ENCODE results near the gene C4B.
"Not testable (repeated sequence)": the region's sequence is repeated elsewhere in the genome, so short reads cannot be mapped to it uniquely, and the experiment has no call there.

Gene C4B

GRCh38 chr6:32009537-32009936 is 5.1 kb upstream of the C4B start:
- not testable (repeated sequence) for H3K4me3 ChIP-seq (ENCODE audit: low read length)

- not testable (repeated sequence) for H3K4me3 ChIP-seq (ENCODE audit: low read length)
Observed at GRCh38 chr6:32010856-32011530, 3.6 kb upstream of the C4B start.

GRCh38 chr6:32012941-32013617 is 1.5 kb upstream of the C4B start:
- not testable (repeated sequence) for H3K4me3 ChIP-seq (ENCODE audit: low read length)

- H3K4me3 ChIP-seq (ENCODE audit: low read length): not testable (repeated sequence)
Observed at GRCh38 chr6:32013738-32014137, 857 bp upstream of the C4B start.

GRCh38 chr6:32022100-32022499 is 7.5 kb downstream of the C4B start:
- not testable (repeated sequence) for H3K4me3 ChIP-seq (ENCODE audit: low read length)

GRCh38 chr6:32028631-32029030 is 14.0 kb downstream of the C4B start:
- not testable (repeated sequence) for H3K4me3 ChIP-seq (ENCODE audit: low read length)

- H3K4me3 ChIP-seq (ENCODE audit: low read length): not testable (repeated sequence)
Observed at GRCh38 chr6:32029553-32029952, 15.0 kb downstream of the C4B start.

- not testable (repeated sequence) for H3K4me3 ChIP-seq (ENCODE audit: low read length)
Observed at GRCh38 chr6:32035283-32036013, 20.9 kb downstream of the C4B start.

GRCh38 chr6:32037136-32037535 is 22.5 kb downstream of the C4B start:
- H3K4me3 ChIP-seq (ENCODE audit: low read length): not testable (repeated sequence)

GRCh38 chr6:32037598-32038524 is 23.3 kb downstream of the C4B start, which contains the start of gene CYP21A2:
TSS of gene CYP21A2 (plus strand) at chr6:32038415. CDS start at chr6:32038423, 8 bp downstream.
- not testable (repeated sequence) for H3K4me3 ChIP-seq (ENCODE audit: low read length)

- not testable (repeated sequence) for H3K4me3 ChIP-seq (ENCODE audit: low read length)
Observed at GRCh38 chr6:32038878-32039277, 24.3 kb downstream of the C4B start.

- H3K4me3 ChIP-seq (ENCODE audit: low read length): not testable (repeated sequence)
Observed at GRCh38 chr6:32039321-32040274, 25.0 kb downstream of the C4B start.

GRCh38 chr6:32040299-32041049 is 25.9 kb downstream of the C4B start:
- not testable (repeated sequence) for H3K4me3 ChIP-seq (ENCODE audit: low read length)

- not testable (repeated sequence) for H3K4me3 ChIP-seq (ENCODE audit: low read length)
Observed at GRCh38 chr6:32041050-32041321, 26.4 kb downstream of the C4B start.

- not testable (repeated sequence) for H3K4me3 ChIP-seq (ENCODE audit: low read length)
Observed at GRCh38 chr6:32041385-32041784, 26.8 kb downstream of the C4B start.

GRCh38 chr6:32042276-32042675 is 27.7 kb downstream of the C4B start:
- H3K4me3 ChIP-seq (ENCODE audit: low read length): not testable (repeated sequence)

- not testable (repeated sequence) for H3K4me3 ChIP-seq (ENCODE audit: low read length)
Observed at GRCh38 chr6:32043589-32044380, 29.2 kb downstream of the C4B start.

GRCh38 chr6:32044916-32045315 is 30.3 kb downstream of the C4B start:
- H3K4me3 ChIP-seq (ENCODE audit: low read length): not testable (repeated sequence)
